ENCODE data around the gene OMG. TPM values are rescaled to one million over a fixed set of nuclear protein-coding genes. Genes with fewer than 3 reads are reported as not detected.
"Not testable (repeated sequence)": the region's sequence is repeated elsewhere in the genome, so short reads cannot be mapped to it uniquely, and the experiment has no call there.

The OMG gene
- total RNA-seq, 1 donor from 2014 or later: 2.3 TPM

DNA sequence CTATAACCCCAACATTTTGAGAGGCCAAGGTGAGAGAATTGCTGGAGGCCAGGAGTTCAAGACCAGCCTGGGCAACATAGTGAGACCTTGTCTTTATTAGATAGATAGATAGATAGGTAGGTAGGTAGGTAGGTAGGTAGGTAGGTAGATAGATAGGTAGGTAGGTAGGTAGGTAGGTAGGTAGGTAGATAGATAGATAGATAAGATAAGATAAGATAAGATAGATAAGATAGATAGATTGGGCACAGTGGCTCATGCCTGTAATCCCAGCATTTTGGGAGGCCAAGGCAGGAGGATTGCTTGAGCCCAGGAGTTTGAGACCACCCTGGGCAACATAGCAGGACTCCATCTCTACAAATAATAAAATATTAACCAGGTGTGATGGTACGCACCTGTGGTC is 34.1 kb downstream of the OMG start:
- DNase-seq (ENCODE audit: low spot score): not testable (repeated sequence)

DNA sequence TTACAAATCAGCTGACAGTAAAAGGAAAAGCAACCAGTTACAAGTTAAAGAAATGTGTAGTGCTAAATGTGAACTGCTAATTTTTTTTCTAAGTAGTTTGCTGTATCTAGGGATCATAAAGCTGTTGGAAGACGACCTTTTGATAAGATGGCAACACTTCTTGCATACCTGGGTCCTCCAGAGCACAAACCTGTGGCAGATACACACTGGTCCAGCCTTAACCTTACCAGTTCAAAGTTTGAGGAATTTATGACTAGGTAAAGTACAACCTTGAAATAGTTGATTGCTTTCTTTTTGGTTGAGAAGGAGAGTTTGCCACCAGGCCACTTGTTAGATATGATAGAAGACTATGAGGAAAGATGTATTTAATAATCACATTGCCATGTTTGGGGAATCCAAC is 35.4 kb downstream of the OMG start:
- DNase-seq (ENCODE audit: low spot score): no peak

DNA sequence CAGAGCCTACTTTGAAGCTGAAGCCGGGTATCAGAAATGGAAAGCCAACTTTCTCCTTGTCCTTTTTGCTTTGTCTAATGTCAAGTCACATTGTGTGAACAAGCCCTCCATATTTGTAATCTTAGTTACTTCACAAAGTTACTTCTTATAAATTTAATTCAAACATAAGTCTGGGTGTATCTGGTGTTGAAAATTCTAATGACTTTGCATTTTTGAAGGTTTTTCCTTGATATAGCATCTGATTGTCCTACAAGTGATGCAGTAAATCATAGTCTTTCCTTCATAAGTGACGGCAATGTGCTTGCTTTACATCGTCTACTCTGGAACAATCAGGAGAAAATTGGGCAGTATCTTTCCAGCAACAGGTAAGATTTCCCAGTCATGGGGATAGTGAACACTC is 36.9 kb downstream of the OMG start:
- no peak for DNase-seq (ENCODE audit: low spot score)

DNA sequence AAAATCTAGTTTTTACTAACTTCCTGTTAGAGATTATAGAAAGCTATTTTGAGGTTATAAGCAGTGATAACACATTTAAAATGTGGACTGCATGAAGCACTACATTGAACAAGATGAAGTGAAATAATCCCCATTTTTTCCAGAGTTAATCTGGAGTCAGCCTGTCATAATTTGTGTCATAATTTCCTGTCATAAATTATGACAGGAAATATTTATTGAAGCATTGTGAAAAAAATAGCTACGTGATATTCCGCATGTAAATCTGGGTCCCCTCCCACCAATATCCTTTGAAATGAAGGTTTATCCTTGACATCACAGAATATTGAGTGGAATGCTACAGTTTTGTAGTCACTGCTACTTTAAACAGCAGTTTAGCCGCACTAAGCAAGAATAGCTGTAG is 40.1 kb downstream of the OMG start:
- no peak for DNase-seq (ENCODE audit: low spot score)

DNA sequence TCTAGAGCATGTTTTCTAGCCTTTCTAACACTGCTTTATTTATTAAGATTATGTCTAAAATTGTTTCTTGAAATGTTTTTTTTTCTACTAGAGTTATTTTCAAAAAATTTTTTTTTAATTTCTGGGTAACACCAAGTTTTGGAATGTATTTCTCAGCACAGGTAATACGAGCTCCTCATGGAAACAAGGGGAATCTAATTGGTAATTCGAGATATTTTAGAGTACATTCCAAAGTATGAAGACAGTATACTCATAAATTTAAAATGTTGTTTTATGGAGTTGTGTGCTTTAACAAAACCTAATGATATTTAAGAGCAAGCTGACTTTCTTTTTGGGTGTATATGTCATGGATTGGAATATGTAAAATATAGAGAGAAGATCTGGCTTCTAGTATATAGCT is 42.4 kb downstream of the OMG start:
- DNase-seq (ENCODE audit: low spot score): no peak

DNA sequence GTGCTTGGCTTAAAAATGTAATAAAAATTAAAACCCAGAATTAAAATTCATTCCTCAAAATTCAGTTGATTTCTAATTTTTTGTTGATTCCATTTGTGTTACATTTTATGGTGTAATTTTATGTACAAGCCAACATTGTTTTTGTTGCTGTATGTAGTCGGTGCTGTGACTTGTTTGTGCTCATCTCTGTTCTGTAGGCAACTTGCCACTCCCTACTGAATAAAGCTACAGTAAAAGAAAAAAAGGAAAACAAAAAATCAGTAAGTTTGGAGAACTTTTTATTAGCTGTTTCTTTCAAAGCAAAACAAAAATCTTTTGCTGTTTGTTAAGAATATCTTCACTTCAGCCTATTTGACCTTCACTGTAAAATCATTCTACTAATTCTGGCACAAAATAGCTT is 44.3 kb downstream of the OMG start:
- DNase-seq (ENCODE audit: low spot score): no peak

DNA sequence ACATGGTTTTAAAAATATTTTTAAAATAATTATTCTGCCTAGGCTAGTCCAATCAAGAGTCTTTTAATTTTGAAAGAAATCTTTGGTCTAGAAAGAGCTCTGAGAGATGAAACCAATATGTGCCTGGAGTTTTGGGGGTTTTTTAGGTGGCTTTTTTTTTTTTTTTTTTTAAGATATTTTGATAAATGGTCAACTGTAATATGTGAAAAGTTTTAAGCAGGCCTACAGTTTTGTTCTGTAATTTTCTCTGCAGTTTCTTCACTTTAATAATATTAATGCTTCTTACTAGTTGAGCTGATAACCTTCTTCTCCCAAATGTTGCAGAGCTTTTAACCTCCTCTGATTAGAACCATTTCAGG is 45.1 kb downstream of the OMG start:
- no peak for DNase-seq (ENCODE audit: low spot score)

DNA sequence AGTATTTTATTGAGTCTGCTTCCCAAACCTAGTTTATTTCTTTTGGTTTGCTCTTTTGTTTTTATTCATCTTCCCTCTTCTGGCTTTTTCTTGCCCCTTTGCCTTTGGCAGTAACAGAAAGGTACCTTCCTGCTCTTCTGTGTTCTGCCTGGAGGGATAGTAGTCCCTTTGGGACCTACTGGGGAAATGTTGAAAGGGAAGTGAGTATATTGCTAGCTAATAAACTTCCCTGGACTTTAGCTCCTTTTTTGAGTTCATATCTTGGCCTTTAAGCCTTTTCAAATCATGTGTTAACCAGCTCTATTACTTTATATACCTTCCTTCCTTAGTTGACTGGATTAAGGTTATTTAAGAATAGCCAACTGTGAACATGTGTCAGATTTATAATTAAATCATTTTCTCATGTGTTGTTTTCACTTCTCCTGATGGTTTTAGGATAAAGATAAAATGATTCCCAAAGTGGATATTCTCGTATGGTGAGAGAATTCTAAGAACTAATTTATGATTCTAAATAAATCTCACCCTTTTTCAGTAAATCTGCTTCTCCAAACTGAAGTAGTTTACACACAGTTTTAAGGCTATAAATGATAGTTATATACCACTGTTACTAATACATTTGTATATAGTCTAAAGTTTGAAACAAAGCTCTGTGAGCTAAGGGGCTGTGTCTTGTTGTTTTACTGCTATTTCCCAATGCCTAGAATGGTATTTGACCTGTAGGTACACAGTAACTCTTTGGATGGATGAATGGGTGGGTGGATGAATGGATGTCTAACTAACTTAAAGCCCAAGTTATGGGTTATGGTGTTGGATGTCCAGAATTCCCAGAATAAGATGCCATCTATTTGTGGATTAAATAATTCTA is 45.7 kb downstream of the OMG start:
- no peak for DNase-seq (ENCODE audit: low spot score)

DNA sequence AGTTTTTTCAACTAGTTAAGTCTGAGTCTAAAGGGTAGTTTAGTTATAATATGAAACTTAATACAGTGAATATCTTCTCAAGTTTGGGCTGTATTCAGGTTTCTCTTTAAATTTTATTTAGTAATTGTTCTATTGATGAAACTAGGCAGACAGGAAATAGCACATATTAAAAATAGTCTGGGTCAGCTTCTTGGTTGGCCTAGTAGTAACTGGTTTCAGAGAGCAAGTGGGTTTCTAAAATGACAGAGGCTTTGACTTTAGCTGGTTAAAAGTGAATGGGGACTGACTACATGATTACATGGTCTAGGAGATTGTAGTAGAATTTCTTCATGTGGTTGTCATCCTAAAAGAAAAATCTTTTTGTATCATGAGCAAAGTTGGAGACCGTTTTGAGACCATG is 46.8 kb downstream of the OMG start:
- DNase-seq (ENCODE audit: low spot score): no peak

DNA sequence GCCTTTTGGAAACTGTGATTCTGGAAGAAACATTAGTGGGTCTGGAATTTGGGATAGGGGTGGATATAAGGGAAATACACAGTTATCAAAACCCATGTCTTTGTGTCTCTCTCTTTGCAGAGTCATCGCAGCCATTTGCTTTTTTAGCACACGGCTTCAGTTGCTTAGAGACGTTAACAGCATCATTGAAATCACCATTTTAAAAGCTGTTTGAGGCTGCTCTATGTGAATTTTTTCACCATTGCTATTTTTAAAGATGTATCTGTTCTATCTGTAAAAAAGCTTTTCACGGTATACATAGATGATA is 47.3 kb downstream of the OMG start:
- DNase-seq (ENCODE audit: low spot score): no peak

DNA sequence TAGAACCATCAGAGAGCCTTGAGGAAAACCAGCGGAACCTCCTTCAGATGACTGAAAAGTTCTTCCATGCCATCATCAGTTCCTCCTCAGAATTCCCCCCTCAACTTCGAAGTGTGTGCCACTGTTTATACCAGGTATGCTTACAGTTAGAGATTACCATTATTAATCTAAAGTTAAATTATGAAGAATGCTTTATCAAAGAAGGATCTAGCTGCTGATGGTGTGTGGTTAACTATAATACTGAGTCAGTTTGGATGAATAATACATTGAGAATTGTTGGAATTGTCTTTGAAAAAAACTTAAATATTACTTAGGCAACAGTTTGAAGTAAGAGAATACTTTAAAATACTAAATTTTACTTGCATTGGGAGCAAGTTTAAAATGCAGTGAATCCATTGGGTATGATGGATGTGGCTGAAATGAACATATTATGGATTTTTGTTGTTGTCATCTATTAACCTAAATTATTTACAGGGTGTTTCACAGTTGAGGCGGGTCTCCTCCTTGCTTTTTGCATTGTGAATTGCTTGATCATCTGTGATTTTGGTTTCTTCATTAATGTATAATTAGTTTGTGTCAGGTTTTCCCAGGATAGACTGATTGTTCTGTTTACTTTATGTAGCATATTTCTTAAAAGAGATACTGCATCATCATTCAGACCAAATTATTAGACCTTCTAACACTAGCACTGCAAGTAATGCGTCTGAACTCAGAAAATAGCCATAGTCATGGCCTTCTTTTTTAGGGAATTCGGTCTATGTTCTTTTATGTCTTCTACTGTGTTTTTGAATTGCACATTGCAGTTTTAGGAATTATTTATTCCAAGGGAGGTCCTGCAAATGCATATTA is 47.8 kb downstream of the OMG start:
- no peak for DNase-seq (ENCODE audit: low spot score)

Other genes starting within 250 kb of the OMG start
- 50.8 TPM for gene NF1, start 202.3 kb downstream of the OMG start, total RNA-seq
- 13.0 TPM for gene EVI2B, start 16.8 kb upstream of the OMG start, total RNA-seq
- gene EVI2A, start 24.4 kb upstream of the OMG start, total RNA-seq: 10.9 TPM
- gene RAB11FIP4, start 94.4 kb upstream of the OMG start, total RNA-seq: 37.6 TPM

Measured in mucosa of gallbladder (tissue), 1 donor.